Keratinocyte (primary cell): Measurements from ENCODE around the gene TUT4. TPM values are rescaled to one million over a fixed set of nuclear protein-coding genes. Genes with fewer than 3 reads are reported as not detected.

ENCODE experiments used
- DNase-seq: peaks from one replicate; pipeline ENCODE4 v3.0.0-alpha.2; 2011; ENCODE audit warnings: low read depth, missing footprints, low spot score
- FAIRE-seq: peaks from 2 replicates; lab custom pipeline; 2011; peaks lifted over from hg19 to GRCh38; lab: Jason Lieb, UNC
- H2AFZ ChIP-seq: 2 replicates; pipeline ENCODE4 v1.6.0; 2012; ENCODE audit warnings: low read length, control low read depth, inconsistent platforms; ENCODE audit not compliant: control insufficient read depth
- H3K27ac ChIP-seq: 2 replicates; pipeline ENCODE4 v1.5.1; 2011; ENCODE audit warnings: low read length; ENCODE audit not compliant: control insufficient read depth, insufficient read depth
- H3K27me3 ChIP-seq: 3 replicates; pipeline ENCODE4 v1.6.0; 2011; ENCODE audit warnings: low read length; ENCODE audit not compliant: control insufficient read depth, insufficient read depth; ENCODE audit errors: extremely low read depth
- H3K36me3 ChIP-seq, 2 experiments: 2 replicates in 1 of 2; 3 replicates in 1 of 2; pipeline ENCODE4 v1.5.1; 2011; ENCODE audit warnings: low read length in 2 of 2, mild to moderate bottlenecking in 1 of 2; ENCODE audit not compliant: control insufficient read depth in 2 of 2, insufficient read depth in 2 of 2; ENCODE audit errors: extremely low read depth in 1 of 2
- H3K4me1 ChIP-seq: 3 replicates; pipeline ENCODE4 v1.5.1; 2011; ENCODE audit warnings: low read length; ENCODE audit not compliant: control insufficient read depth, insufficient read depth; ENCODE audit errors: extremely low read depth
- H3K4me2 ChIP-seq: 3 replicates; pipeline ENCODE4 v1.6.0; 2011; ENCODE audit warnings: low read depth, low read length; ENCODE audit not compliant: control insufficient read depth, insufficient read depth; ENCODE audit errors: extremely low read depth
- H3K4me3 ChIP-seq, 3 experiments: fragments of 200-600 bp in 1 of 3; sonication (generic) in 1 of 3; 2 replicates in 2 of 3; 3 replicates in 1 of 3; pipeline ENCODE4 v1.5.1; 2011 to 2016; ENCODE audit warnings: low read length in 3 of 3, mild to moderate bottlenecking in 3 of 3, control low read depth in 2 of 3, inconsistent platforms in 1 of 3, low read depth in 1 of 3, mixed read lengths in 1 of 3, mixed run types in 1 of 3, moderate library complexity in 1 of 3; ENCODE audit not compliant: control insufficient read depth in 2 of 3, insufficient read depth in 2 of 3; ENCODE audit errors: extremely low read depth in 1 of 3
- H3K79me2 ChIP-seq: 2 replicates; pipeline ENCODE4 v1.6.0; 2012; ENCODE audit warnings: low read length; ENCODE audit not compliant: control insufficient read depth, insufficient read depth
- H3K9ac ChIP-seq: 3 replicates; pipeline ENCODE4 v1.6.0; 2011; ENCODE audit warnings: low read length; ENCODE audit not compliant: control insufficient read depth, insufficient read depth; ENCODE audit errors: extremely low read depth
- H3K9me1 ChIP-seq: 3 replicates; pipeline ENCODE4 v1.6.0; 2011; ENCODE audit warnings: low read length; ENCODE audit not compliant: control insufficient read depth, insufficient read depth; ENCODE audit errors: extremely low read depth
- H3K9me3 ChIP-seq: 2 replicates; pipeline ENCODE4 v1.5.1; 2012; ENCODE audit warnings: low read depth, low read length; ENCODE audit not compliant: control insufficient read depth
- H4K20me1 ChIP-seq: 3 replicates; pipeline ENCODE4 v1.6.0; 2011; ENCODE audit warnings: low read length; ENCODE audit not compliant: control insufficient read depth, insufficient read depth; ENCODE audit errors: extremely low read depth
- CTCF ChIP-seq, 3 experiments: IDR thresholded peaks in 1 of 3; conservative IDR thresholded peaks in 1 of 3; optimal IDR thresholded peaks in 1 of 3; 2 replicates in 2 of 3; 3 replicates in 1 of 3; pipeline versions ENCODE3 to v1.5.1; 2011; ENCODE audit warnings: low read length in 3 of 3, mild to moderate bottlenecking in 3 of 3, moderate library complexity in 2 of 3, control low read depth in 1 of 3, inconsistent platforms in 1 of 3; ENCODE audit not compliant: insufficient read depth in 2 of 3; ENCODE audit errors: extremely low read depth in 1 of 3
- EZH2 ChIP-seq: IDR thresholded peaks from one replicate; pipeline ENCODE4 v1.6.1; 2012; ENCODE audit warnings: inconsistent platforms, mild to moderate bottlenecking, low read length, moderate library complexity
- dilution Hi-C: fragments of 300-500 bp; cut with MboI; formaldehyde crosslinking; loops from one replicate; pipeline ENCODE4 v1.7.0; 2020; ENCODE audit warnings: low sequenced_read_pairs; ENCODE audit not compliant: extremely low pct_ligation_motif_present
- polyA plus RNA-seq, 5 experiments: library from polyadenylated mRNA; depleted of rRNA in 3 of 5; stranded (reverse) in 3 of 5; stranded (forward) in 1 of 5; unstranded in 1 of 5; fragments of >200 nt; gene quantifications; 1 replicate in 1 of 5; 2 replicates in 3 of 5; 3 replicates in 1 of 5; pipeline versions ENCODE4 v1.2.1 to v1.2.3, GENCODE V29; 2011 to 2012; ENCODE audit warnings: missing spikeins in 2 of 5, low read depth in 1 of 5, low replicate concordance in 1 of 5

Gene TUT4
- polyA plus RNA-seq, 1 donor (not counting 4 experiments of a cell fraction or from before 2014, with no cell fraction given) = 27.5 TPM

GRCh38 chr1:52435211-52435610, 117.7 kb downstream of the TUT4 start:
- peaks cover 7 to 14% of the 10 kb centered on the region in 2 experiments for H3K36me3 ChIP-seq
- no peak overlapping the region for H3K4me2 ChIP-seq
- no peaks in the 10 kb centered on the region for H3K27me3 ChIP-seq
- H3K27ac ChIP-seq = no peak overlapping the region
- H4K20me1 ChIP-seq = no peaks in the 10 kb centered on the region
- FAIRE-seq (no peak), DNase-seq (no peak)
- dilution Hi-C loops = no loop called here
- H3K9ac ChIP-seq = no peak overlapping the region
- no peak overlapping the region for H3K4me3 ChIP-seq
- TF ChIP-seq EZH2 (no peak), CTCF (optimal IDR thresholded peaks at IDR 0.05 in 1 of 3, IDR thresholded peaks at IDR 0.05 in 1 of 3, conservative IDR thresholded peaks at IDR 0.05 in 1 of 3; ENCODE audit: extremely low read depth in 1 of 3, insufficient read depth in 2 of 3, low read length in 3 of 3) (no peak)
- no peaks in the 10 kb centered on the region for H3K4me1 ChIP-seq
- no peaks in the 10 kb centered on the region for H3K79me2 ChIP-seq
- no peak overlapping the region for H2AFZ ChIP-seq
- H3K9me3 ChIP-seq = no peaks in the 10 kb centered on the region
- H3K9me1 ChIP-seq = no peaks in the 10 kb centered on the region

- no peak overlapping the region for H2AFZ ChIP-seq
- TF ChIP-seq CTCF (optimal IDR thresholded peaks at IDR 0.05 in 1 of 3, IDR thresholded peaks at IDR 0.05 in 1 of 3, conservative IDR thresholded peaks at IDR 0.05 in 1 of 3; ENCODE audit: extremely low read depth in 1 of 3, insufficient read depth in 2 of 3, low read length in 3 of 3) (no peak), EZH2 (no peak)
- H3K4me2 ChIP-seq = no peak overlapping the region
- no peaks in the 10 kb centered on the region for H3K27me3 ChIP-seq
- H3K79me2 ChIP-seq = no peaks in the 10 kb centered on the region
- DNase-seq (no peak), FAIRE-seq (no peak)
- no peaks in the 10 kb centered on the region for H3K4me1 ChIP-seq
- H3K9me3 ChIP-seq = no peaks in the 10 kb centered on the region
- H3K36me3 ChIP-seq = peaks cover 7 to 14% of the 10 kb centered on the region in 2 experiments
- dilution Hi-C loops = no loop called here
- no peak overlapping the region for H3K27ac ChIP-seq
- no peaks in the 10 kb centered on the region for H4K20me1 ChIP-seq
- H3K9me1 ChIP-seq = no peaks in the 10 kb centered on the region
- no peak overlapping the region for H3K4me3 ChIP-seq
- H3K9ac ChIP-seq = no peak overlapping the region
These were observed 120.1 kb downstream of the TUT4 start for GRCh38 chr1:52432807-52433206.
